ENCODE measurements around the gene CHST3. TPM values are rescaled to one million over a fixed set of nuclear protein-coding genes. Genes with fewer than 3 reads are reported as not detected.
A peak's percentile ranks its signal among the peaks of the same experiment; 100 is the strongest.

CHST3 gene
- total and polyA plus RNA-seq, 9 of the 15 experiments (the other 6 are each of a cell fraction or from before 2014, with no cell fraction given): 0.01 to 1.3 (median 0.15) TPM

DNA sequence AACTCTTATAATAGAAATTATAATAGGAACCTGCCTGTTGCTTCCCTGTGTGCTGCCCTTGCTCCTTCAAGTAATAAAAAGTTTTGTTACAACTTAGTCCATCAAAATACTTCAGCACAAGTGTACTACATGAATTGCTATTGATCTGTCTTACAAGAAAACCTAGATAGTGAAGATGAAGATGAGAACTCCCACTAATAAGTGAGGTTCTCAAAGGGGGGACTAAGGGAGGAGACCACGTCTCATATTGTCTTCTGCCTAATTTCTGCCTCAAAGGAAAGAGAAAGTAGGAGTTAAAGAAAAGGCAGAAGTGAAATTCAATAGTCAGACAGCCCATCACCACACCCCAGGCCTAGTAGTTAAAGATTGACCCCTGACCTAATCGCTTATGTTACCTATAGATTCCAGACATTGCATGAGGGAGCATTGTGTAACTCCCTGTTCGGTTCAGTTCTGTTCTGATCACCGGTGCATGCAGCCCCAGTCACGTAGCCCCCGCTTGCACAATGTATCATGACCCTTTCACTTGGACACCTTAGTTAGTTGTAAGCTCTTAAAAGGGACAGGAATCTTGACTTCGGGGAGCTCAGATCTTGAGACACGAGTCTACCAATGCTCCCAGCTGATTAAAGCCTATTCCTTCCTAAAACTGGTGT, 18.2 kb upstream of the CHST3 start:
- FAIRE-seq: no peak
- peaks cover 10 to 16% of the 10 kb centered on the region in 2 experiments; a peak in 4 of 5 replicates for H3K27me3 ChIP-seq (ENCODE audit: control insufficient read depth in 2 of 2, insufficient read depth in 2 of 2, low read length in 2 of 2)
- H3K79me2 ChIP-seq (ENCODE audit: control insufficient read depth, insufficient read depth, low read length): no peaks in the 10 kb centered on the region
- no peaks in the 10 kb centered on the region for H4K20me1 ChIP-seq (replicated peaks; ENCODE audit: control insufficient read depth, insufficient read depth, low read length)
- H3K36me3 ChIP-seq (ENCODE audit: control insufficient read depth, insufficient read depth, low read length): no peaks in the 10 kb centered on the region
- peaks cover 8% of the 10 kb centered on the region for H3K9me3 ChIP-seq (replicated peaks; ENCODE audit: control insufficient read depth, insufficient read depth, low read depth, low read length)
- peak in 1 of 4 experiments; percentile 64 for DNase-seq (ENCODE audit: extremely low read depth in 1 of 4, low spot score in 3 of 4)
- H3K9ac ChIP-seq (ENCODE audit: insufficient read depth in 1 of 2, low read depth in 2 of 2, low read length in 2 of 2): no peak overlapping the region
- BruUV-seq (replicated peaks): no TSS peak
- in situ Hi-C loops (cut with MboI): no loop called here
- no peak overlapping the region for H3K4me2 ChIP-seq (ENCODE audit: insufficient read depth, low read length)
- ChIA-PET POLR2A (no interaction called here), CTCF (ENCODE audit: low intra/inter-chr PET ratio) (no interaction called here)
- H3K4me1 ChIP-seq (replicated peaks in 1 of 2; ENCODE audit: control insufficient read depth in 2 of 2, insufficient read depth in 2 of 2, low read length in 2 of 2): no peaks in the 10 kb centered on the region
- H3K9me1 ChIP-seq (ENCODE audit: control insufficient read depth, insufficient read depth, low read length): no peaks in the 10 kb centered on the region
- intact Hi-C loops (cut with micrococcal nuclease): no loop called here
- WGBS (ENCODE audit: insufficient coverage, low coverage, missing lambda C conversion rate): 2% methylated on average over 8 of the region's 8 CpGs
- H3K4me3 ChIP-seq: no peak overlapping the region
- no peak for ATAC-seq
- H3K27ac ChIP-seq (ENCODE audit: extremely low read depth, low read depth, low read length): no peak overlapping the region
- no peak overlapping the region for H2AFZ ChIP-seq (ENCODE audit: low read depth, low read length)
- TF ChIP-seq RB1 (IDR thresholded peaks at IDR 0.05; ENCODE audit: low read depth) (no peak), PTRF (tag; IDR thresholded peaks at IDR 0.05) (no peak), COPS2 (conservative IDR thresholded peaks at IDR 0.05) (no peak), MTA3 (IDR thresholded peaks at IDR 0.05; ENCODE audit: borderline replicate concordance) (no peak; the same call in 1 of the 2 replicates), SP2 (IDR thresholded peaks at IDR 0.05; ENCODE audit: extremely low read depth, low read depth, low read length, poor library complexity, severe bottlenecking) (no peak), CREM (IDR thresholded peaks at IDR 0.05; ENCODE audit: low read depth) (no peak), XRCC3 (IDR thresholded peaks at IDR 0.05) (peak; percentile 96), RFX7 (CRISPR knock-in tag; IDR thresholded peaks at IDR 0.05) (no peak), CHCHD3 (CRISPR knock-in tag; IDR thresholded peaks at IDR 0.05) (no peak), MAZ (CRISPR knock-in tag; conservative IDR thresholded peaks at IDR 0.05 in 1 of 2, IDR thresholded peaks at IDR 0.05 in 1 of 2) (0 out of 4 replicates have a peak, but pooled peaks of 1 of the 2 experiments have one; percentile 25), ATF1 (CRISPR knock-in tag; IDR thresholded peaks at IDR 0.05) (no peak), ATF1 (tag; IDR thresholded peaks at IDR 0.05) (0 out of 2 replicates have a peak, but pooled peaks have one; percentile 14), JUN (IDR thresholded peaks at IDR 0.05; ENCODE audit: borderline replicate concordance, low read depth, low read length) (peak; percentile 40; the same call in 1 of the 2 replicates), JUN (CRISPR knock-in tag; IDR thresholded peaks at IDR 0.05; ENCODE audit: borderline replicate concordance) (no peak), MED1 (CRISPR knock-in tag; IDR thresholded peaks at IDR 0.05; ENCODE audit: borderline replicate concordance) (no peak), ARID1B (IDR thresholded peaks at IDR 0.05) (no peak), KLF1 (tag; IDR thresholded peaks at IDR 0.05) (no peak)
- TF ChIP-seq, protein P1, sequence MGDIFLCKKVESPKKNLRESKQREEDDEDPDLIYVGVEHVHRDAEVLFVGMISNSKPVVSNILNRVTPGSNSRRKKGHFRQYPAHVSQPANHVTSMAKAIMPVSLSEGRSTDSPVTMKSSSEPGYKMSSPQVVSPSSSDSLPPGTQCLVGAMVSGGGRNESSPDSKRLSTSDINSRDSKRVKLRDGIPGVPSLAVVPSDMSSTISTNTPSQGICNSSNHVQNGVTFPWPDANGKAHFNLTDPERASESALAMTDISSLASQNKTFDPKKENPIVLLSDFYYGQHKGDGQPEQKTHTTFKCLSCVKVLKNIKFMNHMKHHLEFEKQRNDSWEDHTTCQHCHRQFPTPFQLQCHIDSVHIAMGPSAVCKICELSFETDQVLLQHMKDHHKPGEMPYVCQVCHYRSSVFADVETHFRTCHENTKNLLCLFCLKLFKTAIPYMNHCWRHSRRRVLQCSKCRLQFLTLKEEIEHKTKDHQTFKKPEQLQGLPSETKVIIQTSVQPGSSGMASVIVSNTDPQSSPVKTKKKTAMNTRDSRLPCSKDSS (IDR thresholded peaks at IDR 0.05; ENCODE audit: low read depth, partially characterized antibody): peak; percentile 93
- TF ChIP-seq, protein P2, sequence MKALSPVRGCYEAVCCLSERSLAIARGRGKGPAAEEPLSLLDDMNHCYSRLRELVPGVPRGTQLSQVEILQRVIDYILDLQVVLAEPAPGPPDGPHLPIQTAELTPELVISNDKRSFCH (CRISPR knock-in tag; IDR thresholded peaks at IDR 0.05): no peak
- TF ChIP-seq, protein P2 (tag; IDR thresholded peaks at IDR 0.05): no peak

All from K562 (cell line).